ENCODE data around the gene GTF3A.

GTF3A gene

DNA sequence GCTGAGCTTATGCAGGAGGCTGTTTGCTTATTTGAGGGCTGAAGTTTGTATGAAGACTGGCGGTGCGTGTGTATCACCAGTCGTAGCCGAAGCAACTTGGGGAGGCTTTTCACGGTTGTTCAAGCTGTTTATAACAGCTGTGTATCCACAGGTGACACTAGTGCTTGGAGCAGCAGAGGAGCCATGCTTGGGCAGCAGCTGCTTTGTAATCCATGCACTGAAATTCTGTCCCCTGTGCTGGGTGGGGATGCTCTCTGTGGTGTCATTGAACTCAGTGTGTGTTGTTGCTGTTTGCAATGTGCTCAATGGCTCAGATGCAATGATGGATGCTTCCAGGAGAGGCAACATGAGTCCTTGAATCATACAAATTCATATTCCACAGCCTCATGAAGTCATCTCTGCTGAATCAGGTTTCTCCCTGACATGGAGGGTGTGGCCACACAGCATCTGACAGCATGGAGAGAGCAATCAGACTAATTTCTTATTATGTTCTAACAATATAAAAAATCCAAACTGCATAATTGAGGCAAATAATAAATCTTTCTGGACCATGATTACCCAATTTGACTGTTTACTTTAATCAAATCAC lies 18.8 kb upstream of the GTF3A start:
- no peak for DNase-seq (ENCODE audit: low read depth in 2 of 2)

DNA sequence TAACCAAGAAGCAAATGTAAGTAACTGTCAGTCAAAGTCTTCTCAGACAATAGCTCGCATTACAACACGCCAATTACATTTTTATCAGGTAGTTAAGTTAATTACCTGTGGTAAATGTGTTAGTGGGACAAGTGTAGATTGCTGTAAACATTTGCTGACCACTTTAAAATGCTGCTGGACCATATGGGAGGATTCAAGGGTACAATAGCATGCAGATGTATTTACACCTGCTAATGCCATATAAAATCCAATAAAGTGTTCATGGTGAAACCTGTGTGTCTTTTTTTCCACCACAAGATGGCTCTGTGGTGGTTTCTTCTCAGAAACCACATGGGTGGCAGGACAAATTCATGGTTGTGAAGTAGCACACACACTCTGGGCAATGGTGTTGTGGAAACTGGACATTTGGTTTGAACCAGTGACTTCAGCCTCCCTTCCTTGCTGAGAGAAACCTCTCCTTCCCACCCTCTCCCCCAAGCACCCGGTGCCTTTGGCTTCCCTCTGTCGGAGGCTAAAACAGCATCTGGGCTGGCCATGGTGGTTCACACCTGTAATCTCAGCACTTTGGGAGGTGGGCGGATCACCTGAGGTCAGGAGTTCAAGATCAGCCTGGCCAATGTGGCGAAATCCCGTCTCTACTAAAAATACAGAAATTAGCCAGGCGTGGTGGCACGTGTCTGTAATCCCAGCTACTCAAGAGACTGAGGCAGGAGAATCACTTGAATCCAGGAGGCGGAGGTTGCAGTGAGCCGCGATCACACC lies 18.1 kb upstream of the GTF3A start:
- peak in 1 of 2 donors; percentile 13 for DNase-seq (ENCODE audit: low read depth in 2 of 2)

DNA sequence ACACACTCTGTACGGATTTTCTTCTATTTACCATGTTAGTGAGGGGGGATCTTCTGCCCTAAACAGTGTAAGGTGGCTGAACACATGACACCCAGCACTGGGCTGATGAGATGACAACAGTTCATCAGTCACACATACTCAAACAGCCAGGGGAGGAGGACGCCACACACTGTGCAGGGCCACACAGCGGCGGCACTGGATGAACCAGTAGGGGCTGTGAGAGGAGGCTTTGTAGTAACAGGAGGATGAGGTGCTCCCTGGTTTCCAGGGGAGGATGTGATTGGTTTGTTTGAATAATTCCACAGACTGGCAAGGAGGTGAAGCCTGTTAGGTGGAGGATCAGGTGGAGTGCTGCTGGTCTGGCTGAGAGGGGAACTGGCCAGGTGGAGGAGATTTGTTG lies 16.3 kb upstream of the GTF3A start:
- DNase-seq (ENCODE audit: low read depth in 2 of 2), result no peak

DNA sequence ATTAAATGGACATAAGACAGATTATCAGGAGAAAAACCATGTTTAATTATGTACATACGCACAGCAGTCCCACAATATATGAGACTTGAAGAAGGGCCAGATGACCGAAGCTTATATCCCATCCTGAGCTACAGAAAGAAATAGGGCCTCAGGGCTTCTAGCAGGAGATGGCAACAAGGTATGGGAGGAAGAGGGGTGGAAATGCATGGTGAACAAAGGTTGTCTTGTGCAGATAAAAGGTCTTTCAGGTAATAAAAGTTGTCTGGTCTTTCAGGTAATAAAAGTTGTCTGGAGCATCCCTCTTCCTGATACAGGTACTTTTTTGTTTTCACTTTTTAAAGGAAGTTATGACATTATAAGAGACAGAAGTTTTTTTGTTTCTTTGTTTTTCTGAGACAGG lies 15.4 kb upstream of the GTF3A start:
- DNase-seq (ENCODE audit: low read depth in 2 of 2), result no peak

DNA sequence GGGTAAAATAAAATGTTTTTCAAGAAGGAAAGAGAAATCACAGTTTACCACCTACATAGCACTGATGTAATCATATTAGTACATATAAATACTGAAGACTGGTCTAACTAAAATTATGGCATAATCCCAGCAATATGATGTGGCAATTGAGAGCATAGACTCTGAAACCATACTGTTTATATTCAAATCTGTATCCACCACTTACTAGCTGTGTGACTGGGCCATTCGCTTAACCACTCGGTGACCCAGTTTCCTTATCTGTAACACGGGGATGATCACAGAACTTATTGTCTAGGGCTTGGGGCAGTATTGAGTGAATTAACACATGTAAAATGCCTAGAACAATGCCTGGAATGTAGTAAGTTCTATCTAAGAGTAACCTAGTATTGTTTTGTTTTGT lies 13.1 kb upstream of the GTF3A start:
- no peak for DNase-seq (ENCODE audit: low read depth in 2 of 2)

DNA sequence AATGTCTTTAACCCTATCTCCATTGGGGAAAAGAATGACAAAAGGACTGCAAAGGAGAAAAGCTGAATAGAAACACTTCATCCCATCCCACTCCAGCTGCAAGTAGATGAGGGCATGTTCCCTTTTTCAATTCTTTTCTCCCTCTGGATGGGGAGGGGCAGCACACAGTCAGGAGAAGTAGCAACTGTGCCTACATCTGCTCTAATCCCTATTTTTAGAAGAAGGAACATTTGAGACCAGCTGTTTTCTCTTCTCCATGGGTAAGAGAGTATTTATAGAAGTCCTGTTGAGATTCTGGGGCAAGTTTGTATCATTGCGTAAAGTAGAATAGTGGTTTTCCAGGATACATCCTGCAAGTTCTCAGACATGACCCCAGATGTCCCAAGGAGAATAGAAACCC lies 9.3 kb upstream of the GTF3A start:
- no peak for DNase-seq (ENCODE audit: low read depth in 2 of 2)

DNA sequence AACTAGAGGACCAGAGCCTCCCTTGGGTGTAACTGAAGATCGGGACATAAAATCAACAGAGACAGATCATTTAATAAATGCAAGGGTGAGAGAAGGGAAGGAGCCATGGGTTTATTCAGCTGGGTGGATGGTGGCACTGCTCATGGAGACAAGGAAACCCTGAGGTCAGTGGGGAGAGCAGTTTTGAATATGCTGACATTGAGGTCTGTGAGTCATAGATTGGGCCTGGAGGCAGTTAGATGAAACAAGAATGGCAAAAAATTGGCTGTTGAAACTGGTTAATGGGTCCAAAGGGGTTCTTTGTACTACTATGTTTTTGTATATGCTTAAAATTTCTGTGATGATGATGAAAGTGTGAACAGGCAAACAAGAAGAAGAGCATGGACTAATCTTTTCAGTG lies 5.1 kb upstream of the GTF3A start:
- DNase-seq (ENCODE audit: low read depth in 2 of 2), result no peak

DNA sequence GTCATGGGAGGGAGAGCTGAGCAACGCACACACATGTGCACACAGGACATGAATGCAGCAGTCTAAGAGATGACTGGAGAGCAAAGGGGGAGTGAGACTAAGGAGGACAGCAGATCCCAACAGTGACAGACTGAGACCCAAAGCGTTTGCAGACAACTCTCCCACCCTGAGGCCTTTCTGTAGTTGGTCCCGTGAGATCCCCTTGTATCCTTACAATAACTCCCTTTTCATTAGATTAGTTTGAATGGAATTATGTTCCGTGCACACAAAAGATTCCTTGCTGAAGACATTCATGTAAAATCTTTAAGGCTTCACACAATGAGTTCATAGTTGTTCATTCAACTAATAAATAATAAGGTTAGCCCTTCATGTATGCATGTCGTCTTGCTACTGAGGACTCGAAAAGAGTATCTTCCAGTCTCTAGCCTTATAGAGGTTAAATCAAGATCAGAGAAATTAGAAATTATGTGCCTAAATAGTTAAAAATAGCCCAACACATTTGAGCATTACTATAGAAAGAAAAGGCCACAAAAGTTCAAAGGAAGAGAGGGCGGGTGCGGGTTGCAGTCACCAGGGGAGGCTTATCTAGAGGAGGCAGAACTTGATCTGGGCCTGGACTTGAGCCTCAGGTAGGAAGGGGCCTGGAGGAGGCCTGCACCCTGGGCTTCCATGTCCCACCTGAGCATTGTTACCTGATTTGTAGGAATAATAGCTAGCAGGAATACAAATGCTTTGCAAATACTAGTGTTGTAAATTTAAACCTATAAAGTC lies 3.1 kb upstream of the GTF3A start:
- no peak for DNase-seq (ENCODE audit: low read depth in 2 of 2)

DNA sequence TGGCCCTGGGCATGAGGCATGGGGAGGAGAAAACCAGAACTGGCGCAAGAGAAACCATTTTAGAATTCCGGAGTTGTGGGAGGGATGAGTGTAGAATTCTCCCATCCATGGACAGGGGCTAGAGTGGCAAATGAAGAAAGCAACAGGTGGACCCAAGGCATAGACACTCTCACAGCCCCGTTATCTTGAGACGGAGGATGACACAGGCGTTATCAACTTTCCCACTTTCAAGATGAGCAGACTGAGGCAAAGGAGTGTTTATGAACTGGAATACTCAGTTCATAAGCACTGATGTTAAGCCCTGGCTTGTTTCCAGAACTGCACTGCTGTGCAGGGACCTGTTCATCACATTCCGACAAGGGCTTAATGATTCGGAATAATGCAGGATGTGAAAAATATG lies 1.1 kb upstream of the GTF3A start:
- DNase-seq (ENCODE audit: low read depth in 2 of 2), result no peak

DNA sequence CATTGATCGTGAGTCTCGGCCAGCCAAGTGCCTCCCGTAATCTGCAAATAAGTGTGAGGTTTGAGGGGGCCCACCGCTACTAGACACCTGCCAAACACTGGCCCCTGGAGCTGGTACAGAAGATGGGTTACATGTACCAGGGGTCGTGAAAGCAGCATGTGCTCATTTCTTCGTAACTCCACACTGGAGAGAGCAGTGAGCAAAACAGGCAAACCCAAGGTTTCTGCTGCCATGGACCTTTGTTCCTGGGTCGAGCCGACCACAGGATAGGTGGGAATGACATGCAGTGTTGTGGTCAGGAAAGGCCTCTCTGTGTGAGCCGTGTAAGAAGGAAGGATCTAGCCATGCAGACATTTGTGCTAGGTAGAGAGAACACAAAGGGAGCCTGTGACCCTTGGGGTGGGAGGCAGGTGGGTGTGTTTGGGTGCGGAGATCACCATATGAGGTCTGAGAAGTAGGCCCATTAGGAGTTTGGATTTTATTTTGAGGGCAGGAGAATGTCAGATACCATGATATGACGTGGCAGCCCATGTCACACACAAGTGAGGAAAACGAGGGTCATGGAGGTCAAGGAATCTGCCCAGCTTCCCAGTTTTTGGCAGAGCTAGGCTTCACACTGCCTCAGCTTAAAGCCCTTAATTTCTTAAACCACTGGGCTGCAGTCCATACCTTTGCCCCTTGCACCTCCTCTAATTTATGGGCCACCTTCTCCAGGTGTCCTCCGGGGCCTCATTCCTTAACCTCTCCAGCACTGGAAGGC lies 919 bp downstream of the GTF3A start:
- no peak for DNase-seq (ENCODE audit: low read depth in 2 of 2)

DNA sequence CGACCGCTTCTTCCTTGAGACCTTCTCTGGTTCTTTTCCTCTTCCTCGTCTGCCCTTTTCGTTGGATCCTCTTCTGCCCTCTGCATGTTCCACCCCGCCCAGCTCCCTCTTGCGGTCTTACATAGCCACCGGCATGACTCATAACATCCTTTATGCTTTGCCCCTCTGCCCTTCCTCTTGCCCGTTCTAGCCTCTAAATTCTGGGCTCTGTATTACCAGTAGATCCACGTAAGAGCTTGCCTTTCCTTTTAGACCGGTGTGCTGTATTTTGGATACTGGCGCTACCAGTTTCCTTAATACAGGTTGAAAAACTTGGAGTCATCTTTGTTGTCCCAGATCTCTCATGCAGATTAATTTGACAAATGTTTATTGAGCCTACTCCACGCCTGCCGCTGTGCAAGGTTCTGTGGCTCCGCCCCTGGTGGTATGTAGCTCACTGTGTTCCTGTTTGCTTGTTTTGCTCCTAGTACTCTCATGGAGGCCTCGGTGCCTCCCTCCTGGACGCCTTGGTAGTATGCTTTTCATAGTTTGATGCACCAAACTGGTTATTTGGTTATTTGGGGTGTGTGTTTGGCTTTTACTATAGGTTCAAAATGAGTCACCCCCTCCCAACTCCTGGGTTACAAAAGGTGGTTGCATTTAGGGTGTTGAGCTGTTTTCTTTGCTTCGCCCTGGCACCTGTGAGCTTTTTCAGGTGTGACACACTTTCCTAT lies 1.7 kb downstream of the GTF3A start:
- DNase-seq (ENCODE audit: low read depth in 2 of 2), result peak in 1 of 2 donors; percentile 60

DNA sequence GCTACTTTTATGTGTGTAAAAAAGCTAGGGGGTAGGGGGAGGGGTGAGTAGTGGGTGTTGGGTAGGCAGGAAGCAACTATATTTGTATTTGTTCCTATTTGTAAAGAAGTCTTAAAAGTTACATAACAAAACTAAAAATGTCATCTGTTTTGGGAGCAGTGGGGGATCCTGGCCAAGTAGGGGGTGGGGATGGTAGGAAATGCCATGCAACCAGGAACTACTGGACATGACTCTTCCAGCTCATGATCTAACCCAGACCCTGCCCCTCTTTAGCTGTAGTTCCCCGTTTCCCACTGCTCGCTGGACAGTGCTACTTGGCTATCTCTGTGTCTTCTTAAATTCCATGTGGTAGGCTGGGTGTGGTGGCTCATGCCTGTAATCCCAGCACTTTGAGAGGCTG lies 3.2 kb downstream of the GTF3A start:
- no peak for DNase-seq (ENCODE audit: low read depth in 2 of 2)

DNA sequence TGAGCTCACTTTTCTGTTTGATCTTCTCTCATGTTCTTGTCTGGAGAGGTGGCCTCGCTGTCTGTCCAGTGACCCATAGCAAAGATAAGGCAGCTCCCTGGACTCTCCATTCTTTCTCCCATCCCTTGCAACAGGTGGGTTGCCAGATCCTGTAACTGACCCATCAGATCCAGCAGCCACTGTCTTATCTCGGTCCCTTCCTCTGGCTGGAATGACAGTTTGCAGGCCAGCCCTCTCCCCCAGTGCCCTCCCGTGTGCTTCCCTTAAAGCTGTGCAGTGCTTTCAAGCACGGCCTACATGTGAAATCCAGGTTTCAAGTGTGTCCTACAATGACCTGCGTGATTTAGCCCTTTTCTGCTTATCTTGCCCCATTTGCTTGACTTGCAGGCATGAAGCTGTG lies 3.7 kb downstream of the GTF3A start:
- no peak for DNase-seq (ENCODE audit: low read depth in 2 of 2)

DNA sequence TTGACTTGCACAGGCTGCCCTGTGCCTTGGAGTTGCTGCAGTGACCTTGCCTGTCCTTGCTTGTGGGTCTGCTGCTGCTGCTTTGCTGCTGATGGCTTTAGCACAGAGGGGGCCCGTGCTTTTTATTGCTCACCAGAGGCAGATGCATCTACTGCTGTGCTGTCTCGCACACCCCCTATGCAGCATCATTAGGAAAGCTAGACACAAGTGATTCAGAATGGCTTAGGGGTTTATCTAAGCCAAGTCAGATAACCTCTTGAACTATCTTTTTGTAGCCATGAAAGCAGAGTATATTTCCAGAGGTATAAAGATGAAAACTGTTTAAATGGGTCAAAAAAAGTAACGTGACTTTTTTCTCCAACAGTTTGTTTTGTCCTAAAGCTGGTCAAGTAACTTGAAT lies 7.8 kb downstream of the GTF3A start:
- no peak for DNase-seq (ENCODE audit: low read depth in 2 of 2)

DNA sequence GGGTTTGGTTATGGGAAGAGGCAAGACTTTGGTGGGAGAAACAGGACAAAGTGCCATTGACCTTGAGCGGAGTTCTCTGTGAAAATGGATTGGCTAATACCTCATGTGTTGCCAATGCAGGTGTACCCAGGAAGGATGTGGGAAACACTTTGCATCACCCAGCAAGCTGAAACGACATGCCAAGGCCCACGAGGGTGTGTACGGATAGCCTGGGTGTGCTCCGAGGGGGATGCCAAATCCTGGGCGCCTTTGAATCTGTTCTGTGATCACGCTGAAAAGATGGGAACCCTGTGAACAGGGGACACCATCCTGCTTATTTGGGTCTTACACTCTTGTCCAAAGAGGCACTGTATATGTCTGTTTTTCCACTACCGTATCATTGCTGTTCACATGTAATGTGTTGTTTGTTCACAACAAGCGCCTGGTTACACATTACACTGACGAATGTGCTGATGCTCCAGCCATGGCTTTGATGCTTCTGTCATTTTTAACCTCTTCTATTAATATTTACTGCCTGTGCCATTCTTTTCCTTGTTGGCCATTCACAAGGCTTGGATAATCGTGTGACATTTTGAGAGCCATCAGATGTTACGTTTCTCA lies 8.3 kb downstream of the GTF3A start:
- DNase-seq (ENCODE audit: low read depth in 2 of 2), result no peak

DNA sequence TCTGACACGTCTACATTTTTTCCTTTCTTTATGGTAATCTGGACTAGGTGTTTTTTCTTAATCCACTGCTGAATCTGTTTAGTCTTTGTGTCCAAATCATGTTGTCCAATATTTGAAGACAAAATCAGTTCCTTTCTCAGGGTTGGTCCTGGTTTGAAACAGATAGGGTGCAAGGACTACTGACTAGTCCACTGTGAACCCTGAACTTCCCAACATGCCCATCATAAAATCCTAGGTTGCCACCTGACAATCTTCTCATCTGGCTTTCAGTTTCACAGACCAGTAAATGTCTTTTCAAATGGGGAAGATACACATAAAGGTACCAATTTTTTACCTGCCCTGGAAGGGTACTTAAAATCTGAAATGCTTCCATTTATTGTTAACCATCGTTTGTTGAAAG lies 12.7 kb downstream of the GTF3A start:
- DNase-seq (ENCODE audit: low read depth in 2 of 2), result no peak

DNA sequence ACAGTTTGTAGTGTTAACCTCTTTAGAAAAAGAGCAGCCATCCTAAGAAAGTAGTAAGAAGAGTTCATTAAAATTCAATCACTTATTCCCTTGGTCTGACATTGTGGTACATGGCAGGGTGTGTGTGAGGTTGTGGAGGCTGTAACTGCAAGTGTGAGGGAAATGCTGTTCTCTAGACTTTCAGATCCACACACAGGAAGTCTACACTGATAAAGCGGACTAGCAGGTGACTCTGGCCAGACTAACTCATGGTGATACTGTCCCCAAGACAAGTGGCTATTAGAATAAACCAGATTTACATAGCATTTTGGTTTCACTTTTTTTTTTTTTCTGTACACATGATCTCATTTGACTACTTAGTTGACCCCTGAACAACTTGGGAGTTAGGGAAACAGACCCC lies 16.0 kb downstream of the GTF3A start:
- DNase-seq (ENCODE audit: low read depth in 2 of 2), result no peak

DNA sequence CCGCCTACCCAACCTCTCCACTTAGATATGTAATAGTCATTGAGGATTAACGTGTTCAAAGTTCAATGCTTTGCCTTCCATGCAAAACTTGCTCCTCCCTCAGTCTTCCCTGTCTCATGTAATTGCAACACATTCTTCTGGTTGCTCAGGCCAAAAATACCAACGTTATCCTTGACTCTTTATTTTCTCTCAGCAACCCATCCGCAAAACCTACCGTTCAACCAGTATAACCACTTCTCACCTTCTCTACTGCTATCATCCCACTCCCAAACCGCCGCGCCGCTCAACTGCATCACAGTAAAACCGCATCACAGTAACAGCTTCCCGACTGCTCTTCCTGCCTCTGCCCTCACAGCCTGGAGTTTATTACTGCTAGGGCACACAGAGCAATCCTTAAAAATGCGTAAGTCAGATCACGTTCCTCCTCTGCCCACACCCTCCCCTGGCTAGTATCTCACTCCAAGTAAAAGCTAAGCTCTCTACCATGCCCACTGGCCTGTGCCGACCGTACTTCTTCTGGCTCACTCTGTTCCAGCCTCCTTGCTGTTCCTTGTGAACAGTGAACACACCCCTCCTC lies 17.7 kb downstream of the GTF3A start:
- DNase-seq (ENCODE audit: low read depth in 2 of 2), result no peak

DNA sequence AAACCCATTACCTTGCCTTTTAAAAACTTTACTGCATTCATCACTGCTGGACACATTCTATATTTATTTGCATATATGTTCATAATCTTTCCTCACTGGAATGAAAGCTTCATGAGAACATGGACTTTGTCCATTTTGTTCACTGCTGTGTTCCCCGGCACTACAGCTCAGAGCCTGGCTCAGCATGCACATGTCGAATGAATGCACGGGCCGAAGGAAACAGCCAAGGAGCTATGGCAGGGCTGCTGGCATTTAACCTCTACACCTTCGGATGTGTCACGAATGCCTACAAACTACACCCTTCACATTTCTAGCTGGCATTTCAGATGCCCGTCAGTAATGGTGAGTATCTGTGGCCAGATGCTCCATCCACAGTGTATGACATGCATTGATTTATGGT lies 18.4 kb downstream of the GTF3A start:
- no peak for DNase-seq (ENCODE audit: low read depth in 2 of 2)

DNA sequence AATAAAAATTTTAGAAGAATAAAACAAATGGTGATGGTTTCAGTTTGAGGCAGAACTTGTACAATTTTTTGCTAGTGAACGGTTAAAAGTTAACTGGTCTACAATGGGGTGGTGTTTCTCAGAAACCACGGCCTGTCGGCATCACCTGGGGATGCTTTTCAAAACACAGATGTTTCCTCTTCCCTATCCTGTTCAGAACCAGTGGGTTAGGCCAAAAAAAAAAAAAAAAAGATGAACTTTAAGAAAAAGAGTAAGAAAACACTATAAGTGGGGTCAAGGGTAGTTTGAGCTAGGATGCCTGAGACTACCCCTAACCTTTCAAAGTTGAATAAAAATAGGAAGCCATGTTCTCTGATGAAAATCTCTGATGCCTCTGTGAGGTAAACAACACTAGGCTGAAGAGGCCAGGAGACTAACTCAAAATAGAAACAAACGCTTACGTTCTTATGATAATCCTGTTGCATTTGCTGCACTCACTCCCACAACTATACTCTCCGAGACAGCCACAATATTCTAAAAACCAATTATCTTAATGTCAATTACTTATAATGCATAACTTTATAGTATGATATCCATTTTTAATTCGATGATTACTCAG lies 22.7 kb downstream of the GTF3A start:
- no peak for DNase-seq (ENCODE audit: low read depth in 2 of 2)

DNA sequence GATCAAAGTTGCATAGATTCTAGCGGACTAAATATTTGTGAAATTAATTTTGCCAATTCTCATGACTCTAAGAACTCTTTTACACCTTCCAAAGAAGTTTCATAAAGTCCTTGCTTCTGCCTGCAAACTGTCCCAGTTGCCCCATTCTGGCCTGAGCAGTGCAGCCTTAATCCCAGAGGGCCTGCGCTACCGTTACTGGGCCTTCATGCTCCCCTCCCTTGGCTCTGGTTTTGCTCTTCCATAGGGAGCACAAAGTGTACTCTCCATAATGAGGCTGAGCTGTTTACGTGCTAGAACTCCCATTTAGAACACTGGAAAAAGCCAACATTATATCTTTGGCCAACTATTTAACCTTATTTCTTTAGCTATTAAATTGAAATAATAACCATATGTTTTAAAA lies 23.9 kb downstream of the GTF3A start:
- no peak for DNase-seq (ENCODE audit: low read depth in 2 of 2)

Measured in stimulated activated CD8-positive, alpha-beta memory T cell treated with anti-CD3 and anti-CD28 coated beads, Interleukin-7, amount 100 ng/mL, for 1 hour (primary cell).